GM12878 (cell line): ENCODE measurements around the gene HUWE1. TPM values are rescaled to one million over a fixed set of nuclear protein-coding genes. Genes with fewer than 3 reads are reported as not detected.

Source experiments
- ATAC-seq: fragments of 200-7000 bp; cut with Tn5 transposase; 3 replicates; pipeline ENCODE4 v1.9.1; 2020; ENCODE audit warnings: mild to moderate bottlenecking, moderate library complexity
- BruUV-seq: library from RNA; stranded (reverse); fragments of 400-500 nt; replicated peaks from 2 replicates; lab custom pipeline; 2021; lab: Mats Ljungman, UMichigan
- CTCF ChIA-PET: fragments of 300-600 bp; sonication (Branson Sonifier 250); formaldehyde crosslinking; extraction: SDS; loops from one replicate; lab custom pipeline; 2021; ENCODE audit warnings: inconsistent platforms; lab: Yijun Ruan, JAX
- POLR2A ChIA-PET: fragments of 350-600 bp; formaldehyde crosslinking; extraction: SDS; loops from one replicate; lab custom pipeline; 2021; ENCODE audit warnings: inconsistent platforms; lab: Charles Lee
- RAD21 ChIA-PET: fragments of 300-600 bp; sonication (Branson Sonifier 250); formaldehyde crosslinking; loops from one replicate; lab custom pipeline; 2023; ENCODE audit warnings: antibody characterized with exemption; ENCODE audit not compliant: unreplicated experiment; lab: Charles Lee
- SMC1A ChIA-PET: fragments of 300-600 bp; sonication (Branson Sonifier 250); formaldehyde crosslinking; loops from one replicate; lab custom pipeline; 2023; ENCODE audit not compliant: unreplicated experiment, uncharacterized antibody; lab: Charles Lee
- DNase-seq: peaks from one replicate; pipeline ENCODE4 v3.0.0-alpha.2; 2011; ENCODE audit warnings: low read depth, low spot score
- FAIRE-seq: peaks from 3 replicates; lab custom pipeline; 2011; peaks lifted over from hg19 to GRCh38; lab: Jason Lieb, UNC
- H2AFZ ChIP-seq: 2 replicates; pipeline ENCODE4 v1.6.0; 2011; ENCODE audit warnings: low read depth, low read length, control low read depth; ENCODE audit not compliant: control insufficient read depth
- H3K27ac ChIP-seq: 2 replicates; pipeline ENCODE4 v1.5.1; 2011; ENCODE audit warnings: control low read depth; ENCODE audit not compliant: control insufficient read depth, insufficient read depth
- H3K27me3 ChIP-seq, 2 experiments: replicated peaks in 1 of 2; 2 replicates each; pipeline versions ENCODE4 v1.6.0 to v1.6.1; 2011; ENCODE audit warnings: low read length in 1 of 2; ENCODE audit not compliant: control insufficient read depth in 2 of 2, insufficient read depth in 2 of 2
- H3K36me3 ChIP-seq, 2 experiments: 2 replicates each; pipeline ENCODE4 v1.5.1; 2011; ENCODE audit warnings: low read length in 1 of 2; ENCODE audit not compliant: control insufficient read depth in 2 of 2, insufficient read depth in 2 of 2
- H3K4me1 ChIP-seq: 2 replicates; pipeline ENCODE4 v1.6.1; 2011; ENCODE audit warnings: mild to moderate bottlenecking, low read length, moderate library complexity, mixed read lengths; ENCODE audit not compliant: control insufficient read depth, insufficient read depth
- H3K4me2 ChIP-seq: 2 replicates; pipeline ENCODE4 v1.6.0; 2011; ENCODE audit warnings: control low read depth; ENCODE audit not compliant: control insufficient read depth, insufficient read depth
- H3K4me3 ChIP-seq: fragments of 200-600 bp; sonication (generic); 2 replicates; pipeline ENCODE4 v1.5.1; 2016
- H3K79me2 ChIP-seq: 2 replicates; pipeline ENCODE4 v1.6.0; 2011; ENCODE audit warnings: low read length; ENCODE audit not compliant: control insufficient read depth, insufficient read depth
- H3K9ac ChIP-seq: 2 replicates; pipeline ENCODE4 v1.8.0; 2011; ENCODE audit warnings: low read length, control low read depth, mixed read lengths; ENCODE audit not compliant: control insufficient read depth, insufficient read depth
- H3K9me3 ChIP-seq: replicated peaks from 3 replicates; pipeline ENCODE4 v1.5.1; 2011; ENCODE audit warnings: mild to moderate bottlenecking, low read length; ENCODE audit not compliant: control insufficient read depth, insufficient read depth
- H4K20me1 ChIP-seq: 2 replicates; pipeline ENCODE4 v1.6.0; 2011; ENCODE audit not compliant: control insufficient read depth, insufficient read depth
- ESRRA ChIP-seq: IDR thresholded peaks from 2 replicates; pipeline ENCODE4 v1.6.1; 2012; ENCODE audit warnings: mild to moderate bottlenecking, low read length, improper control_type of control experiment
- FOS ChIP-seq: IDR thresholded peaks from 3 replicates; pipeline ENCODE4 v1.6.1; 2011; ENCODE audit warnings: borderline replicate concordance; ENCODE audit not compliant: insufficient read length; ENCODE audit errors: extremely low read depth
- KLF5 ChIP-seq: fragments of 450-650 bp; IDR thresholded peaks from 2 replicates; pipeline ENCODE4 v1.6.1; 2014; ENCODE audit warnings: mild to moderate bottlenecking; ENCODE audit not compliant: partially characterized antibody
- PAX8 ChIP-seq: fragments of 450-650 bp; IDR thresholded peaks from 2 replicates; pipeline ENCODE4 v1.6.1; 2017; ENCODE audit warnings: mild to moderate bottlenecking, moderate library complexity
- POLR2A ChIP-seq: IDR thresholded peaks from 2 replicates; pipeline ENCODE4 v1.6.1; 2011; ENCODE audit warnings: low read depth, mild to moderate bottlenecking, low read length
- RAD21 ChIP-seq: IDR thresholded peaks from 2 replicates; pipeline ENCODE4 v1.6.1; 2011; ENCODE audit warnings: mild to moderate bottlenecking, low read depth, low read length, moderate library complexity; ENCODE audit not compliant: insufficient read depth
- SREBF2 ChIP-seq: IDR thresholded peaks from 2 replicates; pipeline ENCODE4 v1.6.1; 2012; ENCODE audit warnings: mild to moderate bottlenecking, low read length
- SRF ChIP-seq, 2 experiments: IDR thresholded peaks; 2 replicates each; pipeline ENCODE4 v1.6.1; 2011; ENCODE audit warnings: low read depth in 2 of 2, low read length in 2 of 2, mild to moderate bottlenecking in 1 of 2, moderate library complexity in 1 of 2
- TCF3 ChIP-seq: IDR thresholded peaks from 2 replicates; pipeline ENCODE4 v1.6.1; 2012; ENCODE audit warnings: low read depth, mild to moderate bottlenecking, low read length, borderline replicate concordance; ENCODE audit not compliant: insufficient read depth
- ZBTB40 ChIP-seq: fragments of 450-650 bp; IDR thresholded peaks from 2 replicates; pipeline ENCODE4 v1.6.1; 2016; ENCODE audit warnings: mild to moderate bottlenecking, moderate library complexity, borderline replicate concordance
- ZNF217 ChIP-seq: fragments of 450-650 bp; IDR thresholded peaks from 2 replicates; pipeline ENCODE4 v1.6.1; 2017; ENCODE audit warnings: antibody characterized with exemption, mild to moderate bottlenecking
- ZNF592 ChIP-seq: fragments of 450-650 bp; IDR thresholded peaks from 2 replicates; pipeline ENCODE4 v1.6.1; 2017; ENCODE audit warnings: mild to moderate bottlenecking, moderate library complexity
- ZSCAN29 ChIP-seq: fragments of 450-650 bp; IDR thresholded peaks from 2 replicates; pipeline ENCODE4 v1.6.1; 2017; ENCODE audit warnings: mild to moderate bottlenecking, moderate library complexity
- WGBS: methylation state at CpG from one replicate; pipeline ENCODE4 v1.1.6; 2016; ENCODE audit warnings: low lambda C conversion rate; ENCODE audit not compliant: insufficient replicate concordance, insufficient coverage; ENCODE audit errors: missing lambda C conversion rate; 5-methylcytosine and 5-hydroxymethylcytosine counted together
- in situ Hi-C: fragments of 300-500 bp; cut with MboI; formaldehyde crosslinking; loops from 9 replicates; pipeline ENCODE4 v1.14.3; 2018; ENCODE audit warnings: mixed read lengths
- intact Hi-C: fragments of 100-400 bp; cut with micrococcal nuclease; formaldehyde crosslinking; loops from one replicate; pipeline ENCODE4 v1.14.2; 2022; ENCODE audit not compliant: unreplicated experiment
- polyA plus RNA-seq, 11 experiments: library from polyadenylated mRNA; depleted of rRNA in 4 of 11; unstranded in 6 of 11; stranded (reverse) in 5 of 11; fragments of >200 nt; fragmentation: Nextera tagmentation in 4 of 11; fragmentation: Illumina TruSeq in 1 of 11; extraction: Ambion mirVana in 4 of 11; extraction: Trizol in 1 of 11; gene quantifications; 1 replicate in 1 of 11; 2 replicates in 10 of 11; pipeline versions ENCODE4 v1.2.1 to v1.2.3, GENCODE V29; 2011 to 2016; ENCODE audit warnings: inconsistent platforms in 2 of 11, missing spikeins in 2 of 11, low read depth in 1 of 11
- total RNA-seq, 4 experiments: library from RNA; depleted of rRNA in 3 of 4; stranded (reverse); fragments of >200 nt in 3 of 4; fragmentation: Illumina TruSeq in 1 of 4; extraction: Trizol in 1 of 4; gene quantifications; 2 replicates each; pipeline versions ENCODE4 v1.2.1 to v1.2.3, GENCODE V29; 2013 to 2021
- TF ChIP-seq, protein P1 (sequence below): fragments of 450-650 bp; IDR thresholded peaks from 2 replicates; pipeline ENCODE4 v1.6.1; 2017; ENCODE audit warnings: low read depth, mild to moderate bottlenecking, moderate library complexity
- TF ChIP-seq, protein P2 (sequence below): fragments of 450-650 bp; IDR thresholded peaks from 2 replicates; pipeline ENCODE4 v1.6.1; 2014; ENCODE audit warnings: mild to moderate bottlenecking

Gene HUWE1
- total and polyA plus RNA-seq, 10 of the 15 experiments (the other 5 are each of a cell fraction or from before 2014, with no cell fraction given), result 35.9 to 280 (median 100) TPM

DNA sequence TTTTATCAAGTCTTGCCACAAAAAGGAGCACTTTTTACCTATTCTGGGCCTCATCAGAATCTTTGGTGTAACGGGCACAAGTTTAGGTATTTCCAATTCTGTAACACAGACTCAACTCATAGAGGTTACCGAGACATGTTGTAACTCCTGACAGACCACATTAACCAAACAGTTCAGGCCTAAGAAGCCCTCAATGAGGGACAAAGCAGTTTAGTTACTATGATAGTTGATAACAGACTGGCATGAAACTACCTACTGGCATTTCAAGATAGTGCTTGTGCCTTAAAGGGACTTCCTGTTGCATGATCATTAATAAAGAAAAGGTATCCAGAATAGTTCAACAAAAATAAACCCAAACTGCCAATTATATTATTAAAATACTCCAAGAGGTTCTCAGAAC is 64.1 kb downstream of the HUWE1 start:
- H3K9me3 ChIP-seq, result no peaks in the 10 kb centered on the region
- 76% methylated on average over 2 of the region's 2 CpGs for WGBS
- H4K20me1 ChIP-seq, result no peaks in the 10 kb centered on the region
- no peak overlapping the region for H3K9ac ChIP-seq
- H3K27ac ChIP-seq, result no peak overlapping the region
- ChIA-PET CTCF (interaction anchor here (1.0 kb wide), 1 partner anchor 10 kb away, joined by 3 read pairs; no protein-coding TSS in a partner anchor), SMC1A (no interaction called here), RAD21 (no interaction called here), POLR2A (no interaction called here)
- H3K36me3 ChIP-seq, result peaks cover 2 to 25% of the 10 kb centered on the region in 2 experiments
- H3K4me3 ChIP-seq, result no peak overlapping the region
- no TSS peak for BruUV-seq
- DNase-seq, result no peak
- H3K27me3 ChIP-seq, result no peaks in the 10 kb centered on the region
- H3K79me2 ChIP-seq, result no peaks in the 10 kb centered on the region
- no peak for FAIRE-seq
- no peak overlapping the region for H3K4me2 ChIP-seq
- in situ Hi-C loops (no loop called here), intact Hi-C loops (no loop called here)
- H3K4me1 ChIP-seq, result no peaks in the 10 kb centered on the region
- no peak for ATAC-seq
- H2AFZ ChIP-seq, result no peak overlapping the region
- no peak for TF ChIP-seq TCF3
- no peak for TF ChIP-seq PAX8
- no peak for TF ChIP-seq ZBTB40
- TF ChIP-seq, protein P1, sequence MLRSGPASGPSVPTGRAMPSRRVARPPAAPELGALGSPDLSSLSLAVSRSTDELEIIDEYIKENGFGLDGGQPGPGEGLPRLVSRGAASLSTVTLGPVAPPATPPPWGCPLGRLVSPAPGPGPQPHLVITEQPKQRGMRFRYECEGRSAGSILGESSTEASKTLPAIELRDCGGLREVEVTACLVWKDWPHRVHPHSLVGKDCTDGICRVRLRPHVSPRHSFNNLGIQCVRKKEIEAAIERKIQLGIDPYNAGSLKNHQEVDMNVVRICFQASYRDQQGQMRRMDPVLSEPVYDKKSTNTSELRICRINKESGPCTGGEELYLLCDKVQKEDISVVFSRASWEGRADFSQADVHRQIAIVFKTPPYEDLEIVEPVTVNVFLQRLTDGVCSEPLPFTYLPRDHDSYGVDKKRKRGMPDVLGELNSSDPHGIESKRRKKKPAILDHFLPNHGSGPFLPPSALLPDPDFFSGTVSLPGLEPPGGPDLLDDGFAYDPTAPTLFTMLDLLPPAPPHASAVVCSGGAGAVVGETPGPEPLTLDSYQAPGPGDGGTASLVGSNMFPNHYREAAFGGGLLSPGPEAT, result no peak
- TF ChIP-seq, protein P2, sequence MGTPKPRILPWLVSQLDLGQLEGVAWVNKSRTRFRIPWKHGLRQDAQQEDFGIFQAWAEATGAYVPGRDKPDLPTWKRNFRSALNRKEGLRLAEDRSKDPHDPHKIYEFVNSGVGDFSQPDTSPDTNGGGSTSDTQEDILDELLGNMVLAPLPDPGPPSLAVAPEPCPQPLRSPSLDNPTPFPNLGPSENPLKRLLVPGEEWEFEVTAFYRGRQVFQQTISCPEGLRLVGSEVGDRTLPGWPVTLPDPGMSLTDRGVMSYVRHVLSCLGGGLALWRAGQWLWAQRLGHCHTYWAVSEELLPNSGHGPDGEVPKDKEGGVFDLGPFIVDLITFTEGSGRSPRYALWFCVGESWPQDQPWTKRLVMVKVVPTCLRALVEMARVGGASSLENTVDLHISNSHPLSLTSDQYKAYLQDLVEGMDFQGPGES, result no peak
- no peak for TF ChIP-seq FOS
- no peak for TF ChIP-seq ESRRA
- TF ChIP-seq ZNF592, result no peak
- TF ChIP-seq SRF (IDR thresholded peaks at IDR 0.05; ENCODE audit: low read depth in 2 of 2, low read length in 2 of 2), result no peak
- no peak for TF ChIP-seq RAD21
- TF ChIP-seq KLF5, result no peak
- TF ChIP-seq SREBF2, result no peak
- no peak for TF ChIP-seq POLR2A
- TF ChIP-seq ZSCAN29, result no peak
- TF ChIP-seq ZNF217, result no peak
